Measurements from ENCODE around the gene SPAG9.

DNA sequence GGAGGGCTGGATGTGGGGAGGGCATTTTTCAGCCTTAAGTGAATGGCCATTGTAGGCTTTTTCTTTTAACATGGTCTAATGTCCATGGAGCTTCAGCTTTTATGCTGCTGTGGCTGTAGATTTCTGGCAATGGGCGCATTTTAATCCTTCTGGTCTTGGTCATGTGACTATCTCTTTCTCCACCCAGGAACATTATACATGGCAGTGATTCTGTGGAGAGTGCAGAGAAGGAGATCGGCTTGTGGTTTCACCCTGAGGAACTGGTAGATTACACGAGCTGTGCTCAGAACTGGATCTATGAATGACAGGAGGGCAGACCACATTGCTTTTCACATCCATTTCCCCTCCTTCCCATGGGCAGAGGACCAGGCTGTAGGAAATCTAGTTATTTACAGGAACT lies 40.9 kb upstream of the SPAG9 start:
- TF ChIP-seq, protein P1, sequence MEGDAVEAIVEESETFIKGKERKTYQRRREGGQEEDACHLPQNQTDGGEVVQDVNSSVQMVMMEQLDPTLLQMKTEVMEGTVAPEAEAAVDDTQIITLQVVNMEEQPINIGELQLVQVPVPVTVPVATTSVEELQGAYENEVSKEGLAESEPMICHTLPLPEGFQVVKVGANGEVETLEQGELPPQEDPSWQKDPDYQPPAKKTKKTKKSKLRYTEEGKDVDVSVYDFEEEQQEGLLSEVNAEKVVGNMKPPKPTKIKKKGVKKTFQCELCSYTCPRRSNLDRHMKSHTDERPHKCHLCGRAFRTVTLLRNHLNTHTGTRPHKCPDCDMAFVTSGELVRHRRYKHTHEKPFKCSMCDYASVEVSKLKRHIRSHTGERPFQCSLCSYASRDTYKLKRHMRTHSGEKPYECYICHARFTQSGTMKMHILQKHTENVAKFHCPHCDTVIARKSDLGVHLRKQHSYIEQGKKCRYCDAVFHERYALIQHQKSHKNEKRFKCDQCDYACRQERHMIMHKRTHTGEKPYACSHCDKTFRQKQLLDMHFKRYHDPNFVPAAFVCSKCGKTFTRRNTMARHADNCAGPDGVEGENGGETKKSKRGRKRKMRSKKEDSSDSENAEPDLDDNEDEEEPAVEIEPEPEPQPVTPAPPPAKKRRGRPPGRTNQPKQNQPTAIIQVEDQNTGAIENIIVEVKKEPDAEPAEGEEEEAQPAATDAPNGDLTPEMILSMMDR (conservative IDR thresholded peaks at IDR 0.05; ENCODE audit: low read depth in 2 of 2): no peak
- TF ChIP-seq, protein P2, sequence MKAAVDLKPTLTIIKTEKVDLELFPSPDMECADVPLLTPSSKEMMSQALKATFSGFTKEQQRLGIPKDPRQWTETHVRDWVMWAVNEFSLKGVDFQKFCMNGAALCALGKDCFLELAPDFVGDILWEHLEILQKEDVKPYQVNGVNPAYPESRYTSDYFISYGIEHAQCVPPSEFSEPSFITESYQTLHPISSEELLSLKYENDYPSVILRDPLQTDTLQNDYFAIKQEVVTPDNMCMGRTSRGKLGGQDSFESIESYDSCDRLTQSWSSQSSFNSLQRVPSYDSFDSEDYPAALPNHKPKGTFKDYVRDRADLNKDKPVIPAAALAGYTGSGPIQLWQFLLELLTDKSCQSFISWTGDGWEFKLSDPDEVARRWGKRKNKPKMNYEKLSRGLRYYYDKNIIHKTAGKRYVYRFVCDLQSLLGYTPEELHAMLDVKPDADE (IDR thresholded peaks at IDR 0.05): no peak
- TF ChIP-seq EZH2phosphoT487 (IDR thresholded peaks at IDR 0.05; ENCODE audit: unreplicated experiment) (no peak), POLR2AphosphoS5 (IDR thresholded peaks at IDR 0.05; ENCODE audit: low read depth) (no peak), JUNB (IDR thresholded peaks at IDR 0.05; ENCODE audit: unreplicated experiment) (no peak), NANOG (IDR thresholded peaks at IDR 0.05; ENCODE audit: borderline replicate concordance) (no peak), EZH2 (IDR thresholded peaks at IDR 0.05; ENCODE audit: low read depth, unreplicated experiment) (no peak)
- TF ChIP-seq, protein P3, sequence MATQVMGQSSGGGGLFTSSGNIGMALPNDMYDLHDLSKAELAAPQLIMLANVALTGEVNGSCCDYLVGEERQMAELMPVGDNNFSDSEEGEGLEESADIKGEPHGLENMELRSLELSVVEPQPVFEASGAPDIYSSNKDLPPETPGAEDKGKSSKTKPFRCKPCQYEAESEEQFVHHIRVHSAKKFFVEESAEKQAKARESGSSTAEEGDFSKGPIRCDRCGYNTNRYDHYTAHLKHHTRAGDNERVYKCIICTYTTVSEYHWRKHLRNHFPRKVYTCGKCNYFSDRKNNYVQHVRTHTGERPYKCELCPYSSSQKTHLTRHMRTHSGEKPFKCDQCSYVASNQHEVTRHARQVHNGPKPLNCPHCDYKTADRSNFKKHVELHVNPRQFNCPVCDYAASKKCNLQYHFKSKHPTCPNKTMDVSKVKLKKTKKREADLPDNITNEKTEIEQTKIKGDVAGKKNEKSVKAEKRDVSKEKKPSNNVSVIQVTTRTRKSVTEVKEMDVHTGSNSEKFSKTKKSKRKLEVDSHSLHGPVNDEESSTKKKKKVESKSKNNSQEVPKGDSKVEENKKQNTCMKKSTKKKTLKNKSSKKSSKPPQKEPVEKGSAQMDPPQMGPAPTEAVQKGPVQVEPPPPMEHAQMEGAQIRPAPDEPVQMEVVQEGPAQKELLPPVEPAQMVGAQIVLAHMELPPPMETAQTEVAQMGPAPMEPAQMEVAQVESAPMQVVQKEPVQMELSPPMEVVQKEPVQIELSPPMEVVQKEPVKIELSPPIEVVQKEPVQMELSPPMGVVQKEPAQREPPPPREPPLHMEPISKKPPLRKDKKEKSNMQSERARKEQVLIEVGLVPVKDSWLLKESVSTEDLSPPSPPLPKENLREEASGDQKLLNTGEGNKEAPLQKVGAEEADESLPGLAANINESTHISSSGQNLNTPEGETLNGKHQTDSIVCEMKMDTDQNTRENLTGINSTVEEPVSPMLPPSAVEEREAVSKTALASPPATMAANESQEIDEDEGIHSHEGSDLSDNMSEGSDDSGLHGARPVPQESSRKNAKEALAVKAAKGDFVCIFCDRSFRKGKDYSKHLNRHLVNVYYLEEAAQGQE (IDR thresholded peaks at IDR 0.05; ENCODE audit: unreplicated experiment): no peak
